Measurements from ENCODE around the gene SERPINA4.

SERPINA4 gene

GRCh38 chr14:94614802-94615201, 53.6 kb downstream of the SERPINA4 start:
- H3K4me3 ChIP-seq, result no peak overlapping the region
- H3K27me3 ChIP-seq (ENCODE audit: low read depth), result peaks cover 2% of the 10 kb centered on the region; the same call in 1 of the 2 replicates
- H3K9me3 ChIP-seq, result no peaks in the 10 kb centered on the region; the same call in 1 of the 2 replicates
- no peaks in the 10 kb centered on the region for H3K36me3 ChIP-seq (replicated peaks)
- no peaks in the 10 kb centered on the region for H3K4me1 ChIP-seq
- in situ Hi-C loops (cut with MboI; ENCODE audit: low sequenced_read_pairs), result no loop called here
- no peak for DNase-seq (ENCODE audit: low spot score in 2 of 2)

GRCh38 chr14:94615254-94615653, 54.0 kb downstream of the SERPINA4 start:
- H3K4me1 ChIP-seq, result no peaks in the 10 kb centered on the region
- no peak for DNase-seq (ENCODE audit: low spot score in 2 of 2)
- no peaks in the 10 kb centered on the region; the same call in 1 of the 2 replicates for H3K9me3 ChIP-seq
- no peaks in the 10 kb centered on the region for H3K36me3 ChIP-seq (replicated peaks)
- peaks cover 2% of the 10 kb centered on the region; the same call in 1 of the 2 replicates for H3K27me3 ChIP-seq (ENCODE audit: low read depth)
- no peak overlapping the region for H3K4me3 ChIP-seq
- in situ Hi-C loops (cut with MboI; ENCODE audit: low sequenced_read_pairs), result no loop called here

GRCh38 chr14:94615823-94616570, 54.8 kb downstream of the SERPINA4 start:
- Histone ChIP-seq H3K4me1 (no peaks in the 10 kb centered on the region), H3K36me3 (replicated peaks) (no peaks in the 10 kb centered on the region), H3K27me3 (ENCODE audit: low read depth) (peaks cover 2% of the 10 kb centered on the region; the same call in 1 of the 2 replicates), H3K9me3 (no peaks in the 10 kb centered on the region; the same call in 1 of the 2 replicates), H3K4me3 (no peak overlapping the region)
- in situ Hi-C loops (cut with MboI; ENCODE audit: low sequenced_read_pairs), result no loop called here
- DNase-seq (ENCODE audit: low spot score in 2 of 2), result no peak

- DNase-seq (ENCODE audit: low spot score in 2 of 2), result no peak
- Histone ChIP-seq H3K9me3 (no peaks in the 10 kb centered on the region; the same call in 1 of the 2 replicates), H3K4me3 (no peak overlapping the region), H3K36me3 (replicated peaks) (no peaks in the 10 kb centered on the region), H3K4me1 (no peaks in the 10 kb centered on the region), H3K27me3 (ENCODE audit: low read depth) (no peaks in the 10 kb centered on the region)
- in situ Hi-C loops (cut with MboI; ENCODE audit: low sequenced_read_pairs), result no loop called here
These were observed 56.2 kb downstream of the SERPINA4 start for GRCh38 chr14:94617366-94617941.

GRCh38 chr14:94617988-94618822, 57.0 kb downstream of the SERPINA4 start:
- no peak for DNase-seq (ENCODE audit: low spot score in 2 of 2)
- in situ Hi-C loops (cut with MboI; ENCODE audit: low sequenced_read_pairs), result no loop called here
- Histone ChIP-seq H3K4me1 (no peaks in the 10 kb centered on the region), H3K4me3 (no peak overlapping the region), H3K27me3 (ENCODE audit: low read depth) (peaks cover 5% of the 10 kb centered on the region), H3K36me3 (replicated peaks) (no peaks in the 10 kb centered on the region), H3K9me3 (no peaks in the 10 kb centered on the region; the same call in 1 of the 2 replicates)

GRCh38 chr14:94619297-94619696, 58.1 kb downstream of the SERPINA4 start:
- no peak for DNase-seq (ENCODE audit: low spot score in 2 of 2)
- in situ Hi-C loops (cut with MboI; ENCODE audit: low sequenced_read_pairs), result no loop called here
- Histone ChIP-seq H3K27me3 (ENCODE audit: low read depth) (peaks cover 15% of the 10 kb centered on the region), H3K36me3 (replicated peaks) (no peaks in the 10 kb centered on the region), H3K4me1 (no peaks in the 10 kb centered on the region), H3K9me3 (no peaks in the 10 kb centered on the region; the same call in 1 of the 2 replicates), H3K4me3 (no peak overlapping the region)

Data from HAP-1 (cell line).